ELF-1 (cell line): ENCODE data around the gene HKDC1.
"Not testable (repeated sequence)": the region's sequence is repeated elsewhere in the genome, so short reads cannot be mapped to it uniquely, and the experiment has no call there.

Source experiments
- DNase-seq: peaks from one replicate; pipeline ENCODE4 v3.0.0-alpha.2; 2016; ENCODE audit warnings: low read depth, low spot score

Gene HKDC1

GRCh38 chr10:69241575-69241974 is 21.4 kb downstream of the HKDC1 start:
- DNase-seq: no peak

- no peak for DNase-seq
Measured at GRCh38 chr10:69242040-69242851, 22.1 kb downstream of the HKDC1 start.

GRCh38 chr10:69242852-69243212 is 22.7 kb downstream of the HKDC1 start:
- no peak for DNase-seq

- no peak for DNase-seq
Measured at GRCh38 chr10:69243817-69244216, 23.7 kb downstream of the HKDC1 start.

- no peak for DNase-seq
Measured at GRCh38 chr10:69246036-69246435, 25.9 kb downstream of the HKDC1 start.

- DNase-seq: no peak
Measured at GRCh38 chr10:69246581-69247312, 26.6 kb downstream of the HKDC1 start.

- DNase-seq: no peak
Measured at GRCh38 chr10:69247313-69247710, 27.2 kb downstream of the HKDC1 start.

- DNase-seq: no peak
Measured at GRCh38 chr10:69248117-69248730, 28.1 kb downstream of the HKDC1 start.

GRCh38 chr10:69250041-69250440 is 29.9 kb downstream of the HKDC1 start:
- no peak for DNase-seq

GRCh38 chr10:69251417-69251816 is 31.3 kb downstream of the HKDC1 start:
- not testable (repeated sequence) for DNase-seq

GRCh38 chr10:69253171-69253570 is 33.0 kb downstream of the HKDC1 start:
- no peak for DNase-seq

GRCh38 chr10:69254877-69255276 is 34.7 kb downstream of the HKDC1 start:
- DNase-seq: no peak

- DNase-seq: no peak
Measured at GRCh38 chr10:69259547-69260243, 39.6 kb downstream of the HKDC1 start.

GRCh38 chr10:69261184-69261583 is 41.1 kb downstream of the HKDC1 start:
- no peak for DNase-seq

- no peak for DNase-seq
Measured at GRCh38 chr10:69262292-69262751, 42.2 kb downstream of the HKDC1 start.

- no peak for DNase-seq
Measured at GRCh38 chr10:69265521-69265920, 45.4 kb downstream of the HKDC1 start.

GRCh38 chr10:69268761-69269416 is 48.8 kb downstream of the HKDC1 start:
- no peak for DNase-seq

GRCh38 chr10:69269761-69270160 is 49.6 kb downstream of the HKDC1 start:
- no peak for DNase-seq

- no peak for DNase-seq
Measured at GRCh38 chr10:69270990-69271389, 50.9 kb downstream of the HKDC1 start.

GRCh38 chr10:69272624-69273023 is 52.5 kb downstream of the HKDC1 start:
- no peak for DNase-seq

- DNase-seq: no peak
Measured at GRCh38 chr10:69275444-69275843, 55.3 kb downstream of the HKDC1 start.
